SK-N-SH (cell line): ENCODE results near the gene TRAPPC6A.

Experiments
- CTCF ChIP-seq: fragments of 200-600 bp; sonication (generic); IDR thresholded peaks from 2 replicates; pipeline ENCODE4 v1.6.1; 2017; ENCODE audit warnings: antibody characterized with exemption, mild to moderate bottlenecking, moderate library complexity
- EP300 ChIP-seq, 2 experiments: IDR thresholded peaks; 2 replicates each; pipeline versions ENCODE4 v1.4.0 to v1.6.1; 2012; ENCODE audit warnings: borderline replicate concordance in 1 of 2, low read depth in 1 of 2, low read length in 1 of 2
- EZH2phosphoT487 ChIP-seq: fragments of 200-600 bp; sonication (generic); IDR thresholded peaks from 2 replicates; pipeline ENCODE4 v1.6.1; 2017; ENCODE audit warnings: low read depth, mixed run types, mild to moderate bottlenecking, antibody characterized with exemption, moderate library complexity, borderline replicate concordance
- GABPA ChIP-seq: IDR thresholded peaks from 2 replicates; pipeline ENCODE4 v1.4.0; 2012; ENCODE audit warnings: low read depth, mild to moderate bottlenecking
- JUND ChIP-seq: IDR thresholded peaks from 2 replicates; pipeline ENCODE4 v1.4.0; 2012
- MAX ChIP-seq: IDR thresholded peaks from 2 replicates; pipeline ENCODE4 v1.4.0; 2012; ENCODE audit warnings: low read depth
- POLR2AphosphoS5 ChIP-seq: IDR thresholded peaks from 2 replicates; pipeline ENCODE4 v1.6.1; 2012; ENCODE audit warnings: low read depth, low read length
- RAD21 ChIP-seq: IDR thresholded peaks from 2 replicates; pipeline ENCODE4 v1.6.1; 2012; ENCODE audit warnings: mild to moderate bottlenecking, low read length
- RXRA ChIP-seq: IDR thresholded peaks from 2 replicates; pipeline ENCODE4 v1.4.0; 2012; ENCODE audit warnings: low read depth, mild to moderate bottlenecking, borderline replicate concordance
- SMC3 ChIP-seq: IDR thresholded peaks from 2 replicates; pipeline ENCODE4 v1.6.1; 2012; ENCODE audit warnings: low read depth, low read length, improper control_type of control experiment
- USF2 ChIP-seq: fragments of 150-350 bp; IDR thresholded peaks from 2 replicates; pipeline ENCODE4 v1.6.1; 2017; ENCODE audit warnings: antibody characterized with exemption, low read length, low read depth, borderline replicate concordance
- ZBTB33 ChIP-seq: IDR thresholded peaks from 2 replicates; pipeline ENCODE4 v1.4.0; 2012; ENCODE audit warnings: low read depth, borderline replicate concordance

- TF ChIP-seq POLR2AphosphoS5, result no peak
- no peak for TF ChIP-seq GABPA
- TF ChIP-seq ZBTB33, result no peak
- no peak for TF ChIP-seq RXRA
- TF ChIP-seq CTCF, result no peak
- no peak for TF ChIP-seq EZH2phosphoT487
- no peak for TF ChIP-seq USF2
- no peak for TF ChIP-seq RAD21
- no peak for TF ChIP-seq JUND
- TF ChIP-seq SMC3, result no peak
- TF ChIP-seq MAX, result no peak
- TF ChIP-seq EP300 (IDR thresholded peaks at IDR 0.05; ENCODE audit: borderline replicate concordance in 1 of 2, low read depth in 1 of 2, low read length in 1 of 2), result no peak
Measured at GRCh38 chr19:45169602-45170001, 8.4 kb downstream of the TRAPPC6A start.
